Adipose tissue (tissue), 3 donors: ENCODE results near the gene NID1. TPM values are rescaled to one million over a fixed set of nuclear protein-coding genes. Genes with fewer than 3 reads are reported as not detected.
A peak's percentile ranks its signal among the peaks of the same experiment; 100 is the strongest.

Experiments used
- H3K27ac ChIP-seq: one replicate; pipeline ENCODE4 v1.5.1; 2013; ENCODE audit warnings: low read depth, low read length
- WGBS, 3 donors: extraction: QIAGEN DNeasy Blood & Tissue Kit; methylation state at CpG; one replicate each; pipeline ENCODE4 v1.1.7; 2013; 5-methylcytosine and 5-hydroxymethylcytosine counted together
- polyA plus RNA-seq, 3 donors: library from polyadenylated mRNA; stranded (reverse); fragments of 200-250 nt; gene quantifications; one replicate each; pipeline ENCODE4 v1.2.3, GENCODE V29; 2013
- donor health status: healthy with polysubstance abuse.
- donor health status: Bipolar disorder and iron deficiency.
- donor health status: healthy.

NID1 gene
- polyA plus RNA-seq, 3 donors, result 25.8 to 143 (median 66.6) TPM

DNA sequence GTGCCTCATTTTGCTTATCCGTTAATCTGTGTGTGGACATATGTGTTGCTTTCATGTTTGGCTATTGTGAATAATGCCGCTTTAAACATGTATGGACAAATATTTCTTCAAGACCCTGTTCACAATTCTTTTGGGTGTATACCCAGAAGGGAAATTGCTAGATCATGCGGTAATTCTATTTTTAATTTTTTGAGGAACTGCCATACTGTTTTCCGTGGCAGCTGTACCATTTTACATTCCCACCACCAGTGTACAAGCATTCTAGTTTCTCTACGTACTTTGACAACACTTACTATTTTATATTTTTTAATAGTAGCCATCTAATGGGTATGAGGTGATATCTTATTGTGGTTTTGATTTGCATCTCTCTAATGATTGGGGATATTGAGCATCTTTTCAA lies 7.1 kb upstream of the NID1 start:
- H3K27ac ChIP-seq, result no peak overlapping the region
- 70 to 83% (median 71%) methylated on average over 5 of the region's 5 CpGs for WGBS, 3 donors

DNA sequence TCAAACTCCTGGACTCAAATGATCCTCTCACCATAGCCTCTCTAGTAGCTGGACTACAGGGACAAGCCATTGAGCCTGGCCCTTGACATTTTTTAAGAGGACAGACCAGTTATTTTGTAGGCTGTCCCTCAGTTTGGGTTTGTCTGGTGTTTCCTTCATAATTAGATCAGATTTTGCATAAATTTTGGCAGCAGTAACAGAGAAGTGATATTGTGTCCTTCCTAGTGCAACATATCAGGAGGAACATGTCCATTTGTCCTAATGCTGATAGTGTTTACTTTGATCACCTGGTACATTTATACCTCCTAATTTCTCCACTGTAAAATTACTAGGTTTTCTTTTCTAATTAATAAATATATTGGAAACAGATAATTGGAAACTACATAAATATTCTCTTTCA lies 5.9 kb upstream of the NID1 start:
- H3K27ac ChIP-seq, result no peak overlapping the region

DNA sequence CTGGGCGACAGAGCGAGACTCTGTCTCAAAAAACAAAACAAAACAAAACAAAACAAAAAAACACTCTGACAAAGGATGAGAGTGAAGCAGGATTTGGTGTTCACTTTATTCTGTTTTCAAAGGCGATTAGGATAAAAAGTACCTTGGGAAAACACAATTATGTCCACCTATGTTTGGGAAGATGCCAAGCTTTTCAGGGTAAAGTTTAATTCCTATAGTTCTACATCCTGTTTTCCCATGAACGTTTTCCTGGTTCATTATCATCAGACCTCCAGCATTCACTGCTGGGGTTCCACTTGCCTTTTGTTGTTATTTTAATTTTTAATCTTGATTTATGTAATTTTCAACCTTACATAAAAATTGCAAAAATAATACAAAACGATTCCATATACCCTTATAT lies 4.9 kb upstream of the NID1 start:
- H3K27ac ChIP-seq, result no peak overlapping the region
- 79 to 84% (median 81%) methylated on average over 5 of the region's 5 CpGs for WGBS, 3 donors

DNA sequence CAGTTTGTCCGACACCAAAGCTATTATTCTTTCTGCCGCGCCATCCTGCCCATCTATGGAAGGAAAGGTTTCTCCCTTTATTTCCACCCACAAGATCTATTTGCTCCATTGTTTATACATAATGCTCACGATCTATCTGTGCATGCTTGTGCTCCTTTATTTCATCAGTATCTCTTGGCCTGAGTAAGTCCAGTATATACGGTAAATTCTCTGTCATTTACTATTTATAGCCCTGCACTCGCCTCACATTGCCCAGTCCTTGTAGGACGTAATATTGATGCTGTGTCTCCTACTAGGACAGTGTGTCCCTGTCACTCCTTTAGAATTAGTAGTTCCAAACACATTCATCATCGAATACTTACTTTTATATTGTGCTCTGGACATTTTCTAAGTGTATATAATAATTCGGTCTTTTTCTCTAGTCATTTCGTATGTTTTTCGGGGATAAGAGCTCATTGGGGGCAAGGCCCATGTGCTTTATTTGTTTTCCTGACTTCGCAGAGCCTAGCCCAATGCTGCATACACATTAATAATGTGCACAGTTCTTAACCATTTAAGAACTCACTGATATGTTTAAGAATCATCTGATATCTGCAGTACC lies 3.1 kb upstream of the NID1 start:
- WGBS, 3 donors, result 54 to 69% (median 63%) methylated on average over 12 of the region's 12 CpGs
- H3K27ac ChIP-seq, result no peak overlapping the region

DNA sequence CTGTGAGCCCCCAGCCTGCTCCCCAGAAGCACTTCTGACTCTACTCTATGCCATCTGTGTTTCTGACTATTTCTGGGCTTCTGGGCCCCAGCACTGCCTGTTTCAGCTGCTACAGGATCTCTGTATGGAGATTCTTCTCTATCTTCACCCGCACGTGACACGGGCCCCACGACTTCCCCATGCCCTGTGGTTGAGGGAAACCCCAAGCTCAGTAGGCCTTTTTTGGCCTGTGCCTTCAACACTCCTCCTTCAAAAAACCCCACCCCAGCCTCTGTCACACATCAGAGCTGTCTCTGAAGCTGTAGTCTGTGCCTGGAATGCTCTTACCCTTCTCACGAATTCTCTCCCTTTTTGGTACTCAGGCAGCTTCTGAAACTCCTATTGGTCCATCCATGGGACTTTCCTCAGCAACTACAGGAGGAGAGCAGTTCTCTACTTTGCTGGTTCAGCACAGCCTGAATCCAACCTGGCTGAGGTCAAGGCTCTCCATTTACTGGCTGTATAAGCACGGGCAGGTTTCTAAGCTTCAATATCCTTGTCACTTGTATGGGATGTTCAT lies 2.0 kb upstream of the NID1 start:
- WGBS, 3 donors, result 54 to 78% (median 54%) methylated on average over 6 of the region's 6 CpGs
- no peak overlapping the region for H3K27ac ChIP-seq

DNA sequence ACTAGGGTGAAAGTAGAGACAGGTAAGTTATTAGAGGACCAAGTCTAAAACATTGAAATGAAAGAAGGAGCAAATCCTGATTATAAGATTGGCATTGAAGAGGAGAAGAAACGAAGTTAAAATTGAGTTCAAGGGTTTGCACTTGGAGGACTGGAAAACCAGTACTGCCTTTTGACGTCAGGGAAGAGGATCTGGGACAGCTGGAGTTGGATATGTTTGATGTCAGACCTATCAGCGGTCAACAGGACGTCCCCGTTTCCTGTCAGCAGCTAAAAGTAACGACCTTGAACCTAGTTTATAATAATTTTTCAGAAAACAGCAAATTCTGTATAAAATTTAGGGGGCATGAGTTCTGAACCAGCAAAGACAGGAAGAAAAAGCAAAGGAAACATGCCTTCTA lies 1.2 kb upstream of the NID1 start:
- no peak overlapping the region for H3K27ac ChIP-seq
- 47 to 63% (median 48%) methylated on average over 6 of the region's 6 CpGs for WGBS, 3 donors

DNA sequence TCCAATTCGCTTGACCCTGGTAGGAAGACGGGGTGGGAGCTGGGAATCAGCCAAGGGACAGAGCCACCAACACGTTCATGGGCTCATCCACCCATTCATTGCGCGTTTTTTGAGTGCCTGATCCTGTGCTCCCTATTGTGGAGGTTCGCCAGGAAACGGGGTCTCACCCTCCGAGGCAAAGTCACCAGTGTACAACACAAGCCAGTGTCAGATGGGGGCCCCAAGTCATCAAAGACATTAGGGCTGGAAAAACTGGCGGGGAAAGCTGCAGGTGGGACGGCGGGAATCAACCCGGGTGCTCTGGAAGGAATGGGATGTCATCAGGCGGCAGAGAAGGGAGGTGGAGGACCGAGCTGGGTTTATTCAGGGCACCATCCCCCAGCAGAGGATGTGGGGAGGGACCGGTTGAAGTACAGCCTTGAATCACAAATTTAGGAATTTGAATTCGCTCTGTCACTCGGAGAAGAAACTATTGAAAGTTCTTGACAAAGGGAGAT lies 667 bp upstream of the NID1 start:
- H3K27ac ChIP-seq, result no peak overlapping the region
- WGBS, 3 donors, result 20 to 37% (median 30%) methylated on average over 17 of the region's 17 CpGs

DNA sequence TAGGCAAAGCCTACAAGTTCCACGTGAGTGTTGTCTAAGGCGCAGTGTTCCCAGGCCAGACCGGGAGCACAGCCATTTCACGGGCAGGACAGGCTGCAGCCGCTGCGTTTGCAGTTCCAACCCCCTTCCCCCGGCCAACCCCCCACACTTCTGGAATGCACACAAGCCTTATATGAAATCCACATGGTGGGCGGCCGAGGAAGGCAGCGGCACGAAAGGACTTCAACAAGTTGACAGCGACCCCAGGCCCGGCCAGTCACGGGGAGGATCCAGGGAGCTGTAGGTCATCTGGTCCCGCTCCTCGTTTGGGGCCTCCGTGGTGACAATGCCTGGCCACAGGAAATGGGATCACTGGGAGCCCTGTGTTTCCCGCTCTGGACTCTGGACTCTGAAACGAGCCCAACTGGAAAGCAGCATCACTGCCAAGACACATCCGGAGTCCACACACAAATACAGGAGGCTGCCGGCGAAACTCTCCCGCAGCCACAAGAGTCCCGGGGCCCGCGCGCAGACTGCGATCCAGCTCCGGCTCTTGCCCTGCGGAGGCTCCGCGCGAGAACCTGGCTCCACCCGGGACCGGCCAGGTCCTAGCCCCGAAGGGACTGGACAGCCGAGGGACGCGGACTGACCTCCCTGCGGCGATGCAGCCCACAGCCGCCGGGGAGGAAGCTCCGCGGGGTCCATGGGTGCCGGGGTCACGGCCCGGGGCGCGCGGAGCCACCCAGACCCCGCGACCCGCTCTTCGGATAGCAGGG lies 794 bp downstream of the NID1 start:
- H3K27ac ChIP-seq, result peak overlapping the region; percentile 58
- WGBS, 3 donors, result 2 to 6% (median 3%) methylated on average over 41 to 55 of the region's 55 CpGs

DNA sequence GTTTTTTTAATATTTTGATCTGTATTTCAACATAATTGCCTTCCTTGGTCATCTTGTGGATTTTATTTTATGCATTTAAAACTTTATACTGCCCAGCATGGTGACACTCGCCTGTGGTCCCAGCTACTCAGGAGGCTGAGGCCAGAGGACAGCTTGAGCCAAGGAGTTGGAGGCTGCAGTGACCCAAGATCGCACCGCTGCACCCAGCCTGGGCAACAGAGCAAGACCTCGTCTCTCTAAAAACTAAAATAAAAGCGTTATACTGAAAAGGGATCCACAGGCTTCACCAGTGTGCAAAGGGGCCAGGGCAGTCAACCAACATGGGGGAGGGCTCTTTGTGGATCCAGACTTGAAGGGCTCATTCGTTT lies 1.4 kb downstream of the NID1 start:
- peak overlapping the region; percentile 58 for H3K27ac ChIP-seq
- 47 to 73% (median 51%) methylated on average over 6 of the region's 6 CpGs for WGBS, 3 donors

DNA sequence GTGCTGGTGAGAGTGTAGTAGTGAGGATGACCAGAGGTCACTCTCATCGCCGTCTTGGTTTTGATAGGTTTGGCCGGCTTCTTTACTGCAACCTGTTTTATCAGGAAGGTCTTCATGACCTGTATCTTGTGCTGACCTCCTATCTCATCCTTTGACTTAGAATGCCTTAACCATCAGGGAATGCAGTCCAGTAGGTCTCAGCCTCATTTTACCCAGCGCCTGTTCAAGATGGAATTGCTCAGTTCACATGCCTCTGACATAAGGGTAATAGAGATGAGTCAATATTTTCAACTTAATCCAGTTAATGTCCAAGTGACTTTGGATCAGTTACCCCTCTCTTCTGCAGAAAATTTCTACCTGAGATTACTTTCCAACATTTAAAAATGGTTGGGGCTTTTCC lies 4.6 kb downstream of the NID1 start:
- WGBS, 3 donors, result 91 to 97% (median 94%) methylated on average over 4 of the region's 4 CpGs
- H3K27ac ChIP-seq, result no peak overlapping the region

DNA sequence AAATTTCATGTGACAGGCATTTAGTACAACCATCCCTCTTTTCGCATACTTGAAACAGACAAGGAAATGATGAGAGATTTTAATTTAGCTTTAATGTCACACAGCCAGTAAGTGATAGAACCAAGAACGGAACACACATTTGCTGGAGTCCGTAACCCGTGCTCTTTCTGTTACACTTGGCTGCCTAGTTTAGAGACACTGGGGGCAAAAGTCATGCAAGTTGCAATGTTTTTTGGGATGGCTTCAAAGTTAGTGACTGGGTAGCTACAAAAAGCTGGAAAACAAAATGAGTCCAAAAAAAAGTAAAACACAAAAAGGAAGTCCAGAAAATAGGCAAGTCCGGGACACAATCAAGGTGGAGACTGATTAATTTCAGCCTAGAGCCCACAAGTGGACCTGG lies 5.9 kb downstream of the NID1 start:
- H3K27ac ChIP-seq, result no peak overlapping the region
- 55 to 81% (median 66%) methylated on average over 5 of the region's 5 CpGs for WGBS, 3 donors

DNA sequence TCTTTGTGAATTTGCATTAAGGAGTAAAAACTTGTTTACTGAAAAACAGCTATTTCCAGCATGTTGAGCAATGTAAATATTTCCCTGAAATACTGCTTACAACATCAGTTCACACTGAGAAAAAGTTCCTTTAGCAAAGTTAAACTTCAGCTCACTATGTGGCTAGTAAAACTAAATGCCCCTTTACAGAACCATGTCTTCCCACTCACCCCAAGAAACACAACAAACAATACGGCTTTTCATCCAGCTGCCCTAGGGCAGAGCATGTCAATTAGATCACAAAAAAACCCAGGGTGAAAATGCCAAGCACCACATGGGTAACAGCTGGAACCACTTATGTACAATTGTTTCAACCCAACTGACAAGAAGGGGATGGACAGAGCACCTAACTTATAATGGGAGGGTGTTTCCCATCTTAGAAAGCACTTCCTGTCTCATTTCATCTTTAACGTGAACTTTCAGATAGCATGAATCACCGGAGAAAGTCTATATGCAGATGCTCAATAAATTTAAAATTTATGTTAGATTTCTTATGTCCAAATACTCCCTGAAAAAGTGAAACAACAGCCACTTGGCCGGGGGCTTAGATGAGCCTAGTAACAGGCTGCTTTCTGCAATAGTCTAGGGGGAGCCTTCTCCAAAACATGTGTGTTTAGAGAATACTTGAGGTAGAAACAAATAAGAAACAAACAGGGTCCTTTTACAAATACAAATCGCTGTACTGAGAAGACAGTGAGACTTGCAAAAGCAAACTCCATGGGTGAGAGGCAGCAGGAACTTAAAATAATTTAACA lies 6.6 kb downstream of the NID1 start:
- WGBS, 3 donors, result 40 to 52% (median 47%) methylated on average over 5 of the region's 5 CpGs
- H3K27ac ChIP-seq, result no peak overlapping the region

DNA sequence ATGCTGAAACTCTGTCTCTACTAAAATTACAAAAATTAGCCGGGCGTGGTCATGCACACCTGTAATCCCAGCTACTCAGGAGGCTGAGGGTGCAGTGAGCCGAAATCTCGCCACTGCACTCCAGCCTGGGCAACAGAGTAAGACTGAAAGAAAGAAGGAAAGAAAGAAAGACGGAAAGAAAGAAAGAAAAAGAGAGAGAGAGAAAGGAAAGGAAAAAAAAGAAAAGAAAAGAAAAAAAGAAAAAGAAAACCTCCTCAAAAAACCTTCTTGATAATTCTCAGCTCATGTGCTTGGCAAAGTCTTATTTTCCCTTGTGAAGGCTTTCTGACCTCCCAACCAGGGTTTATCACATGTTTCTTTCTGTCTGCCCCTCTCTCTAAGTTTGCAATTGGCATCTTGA lies 7.3 kb downstream of the NID1 start:
- 91 to 95% (median 94%) methylated on average over 5 of the region's 5 CpGs for WGBS, 3 donors
- no peak overlapping the region for H3K27ac ChIP-seq

DNA sequence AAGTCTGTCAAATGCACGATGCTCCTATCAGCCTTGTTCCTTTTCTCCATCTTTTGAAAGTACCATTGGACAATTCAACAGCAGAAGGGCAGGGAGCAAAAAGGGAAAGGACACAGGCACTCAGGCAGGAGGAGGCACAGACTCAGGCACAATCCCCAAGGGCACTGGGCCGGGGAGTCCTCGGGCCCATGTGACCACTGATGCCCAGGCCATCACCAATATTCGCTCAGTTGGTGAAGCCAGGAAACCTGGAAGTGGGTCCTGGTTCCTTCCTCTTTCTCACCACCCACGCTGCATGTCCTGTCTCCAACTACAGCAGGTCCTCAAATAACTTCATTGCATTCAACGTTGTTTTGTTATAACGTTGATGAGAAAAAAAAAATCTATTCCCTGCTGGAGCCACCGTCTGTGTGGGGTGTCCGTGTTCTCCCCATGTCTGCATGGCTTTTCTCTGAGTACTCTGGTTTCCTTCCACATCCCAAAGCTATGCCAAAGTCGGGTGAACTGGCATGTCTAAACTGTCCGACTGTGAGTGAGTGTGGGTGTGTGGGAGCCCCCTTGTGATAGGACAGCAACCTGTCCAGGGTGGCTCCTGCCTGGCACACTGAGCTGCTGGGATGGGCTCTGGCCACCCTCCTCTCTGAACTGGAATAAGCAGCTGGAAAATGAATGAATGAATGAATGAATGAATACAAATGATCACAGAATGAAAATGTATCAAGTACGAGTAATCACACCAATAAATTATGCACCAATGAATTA lies 12.5 kb downstream of the NID1 start:
- 30 to 60% (median 31%) methylated on average over 12 of the region's 12 CpGs for WGBS, 3 donors
- H3K27ac ChIP-seq, result no peak overlapping the region

DNA sequence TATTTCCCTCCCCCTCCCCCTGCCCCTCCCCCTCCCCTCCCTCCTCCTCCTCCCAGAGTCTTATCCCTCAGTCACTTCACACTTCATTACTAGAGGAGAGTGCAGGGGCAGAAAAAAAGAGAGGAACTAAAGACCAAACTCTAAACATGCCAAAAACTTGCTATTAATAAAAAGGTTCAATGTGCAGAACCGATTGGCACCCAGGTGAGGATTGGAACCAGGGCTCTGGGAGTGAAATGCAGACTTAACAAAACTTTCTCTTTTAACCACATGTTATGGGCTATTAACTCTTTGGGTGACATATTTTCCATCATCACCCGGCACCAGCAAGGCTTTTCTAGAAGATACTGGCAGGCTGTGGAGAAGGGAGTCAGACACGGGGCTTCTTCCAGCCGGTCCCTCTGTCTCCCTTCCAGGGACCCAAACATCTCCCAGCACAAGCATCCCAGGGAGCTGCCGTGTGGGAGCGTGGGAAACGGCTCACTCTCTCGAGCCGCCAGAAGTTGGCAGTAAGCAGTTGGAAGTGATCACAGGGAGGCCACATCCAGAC lies 13.6 kb downstream of the NID1 start:
- 28 to 55% (median 36%) methylated on average over 9 of the region's 9 CpGs for WGBS, 3 donors
- no peak overlapping the region for H3K27ac ChIP-seq

DNA sequence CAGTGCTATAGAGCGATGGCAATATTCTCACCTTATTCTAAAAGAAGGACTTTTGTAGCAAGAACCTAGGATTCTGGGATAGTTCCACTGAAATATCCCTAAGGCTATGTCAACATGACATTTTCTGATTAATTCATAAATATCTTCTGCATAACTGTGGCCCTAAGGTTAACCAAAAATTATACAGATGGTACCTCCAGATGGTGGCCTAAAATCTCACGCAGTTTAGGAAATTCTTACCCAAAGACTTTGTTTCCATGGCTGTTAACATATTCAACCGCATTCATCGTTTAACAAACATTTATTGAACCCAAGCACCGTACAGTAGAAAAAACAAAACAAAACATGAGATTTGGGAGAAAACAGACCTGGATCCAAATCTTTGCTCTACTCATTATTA lies 19.1 kb downstream of the NID1 start:
- WGBS, 3 donors, result 93 to 98% (median 97%) methylated on average over 5 of the region's 5 CpGs
- H3K27ac ChIP-seq, result no peak overlapping the region

DNA sequence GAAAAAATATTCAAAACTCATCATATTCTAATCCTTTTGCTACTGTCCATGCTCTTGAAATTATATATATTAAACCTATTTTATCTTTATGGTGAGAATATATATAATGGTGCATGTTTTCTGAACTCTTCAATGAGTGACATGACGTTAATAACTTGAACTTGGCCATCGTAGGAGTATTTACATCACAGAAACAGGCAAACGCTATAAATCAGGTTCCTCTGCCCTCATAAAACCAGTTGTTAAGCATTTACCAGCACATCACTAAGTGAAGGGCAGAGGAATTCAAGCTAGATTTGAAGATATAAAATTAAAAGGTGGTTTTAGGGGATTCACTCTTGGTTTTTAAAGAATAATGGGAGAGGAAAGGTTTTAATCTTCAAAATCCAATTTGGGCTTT lies 20.5 kb downstream of the NID1 start:
- 74 to 83% (median 78%) methylated on average over 3 of the region's 3 CpGs for WGBS, 3 donors
- no peak overlapping the region for H3K27ac ChIP-seq
